Stimulated activated CD4-positive, alpha-beta T cell treated with anti-CD3 and anti-CD28 coated beads, Interleukin-1b, Interleukin-23, amount 100 ng/mL, for 48 hours (primary cell): ENCODE results near the gene LHFPL4.

ENCODE experiments used
- DNase-seq: peaks from one replicate; pipeline ENCODE4 v3.0.0-alpha.2; 2020

Gene LHFPL4

GRCh38 chr3:9468460-9468859 lies 85.2 kb downstream of the LHFPL4 start:
- DNase-seq: peak; percentile 56

GRCh38 chr3:9467451-9467850 lies 86.2 kb downstream of the LHFPL4 start:
- no peak for DNase-seq

DNA sequence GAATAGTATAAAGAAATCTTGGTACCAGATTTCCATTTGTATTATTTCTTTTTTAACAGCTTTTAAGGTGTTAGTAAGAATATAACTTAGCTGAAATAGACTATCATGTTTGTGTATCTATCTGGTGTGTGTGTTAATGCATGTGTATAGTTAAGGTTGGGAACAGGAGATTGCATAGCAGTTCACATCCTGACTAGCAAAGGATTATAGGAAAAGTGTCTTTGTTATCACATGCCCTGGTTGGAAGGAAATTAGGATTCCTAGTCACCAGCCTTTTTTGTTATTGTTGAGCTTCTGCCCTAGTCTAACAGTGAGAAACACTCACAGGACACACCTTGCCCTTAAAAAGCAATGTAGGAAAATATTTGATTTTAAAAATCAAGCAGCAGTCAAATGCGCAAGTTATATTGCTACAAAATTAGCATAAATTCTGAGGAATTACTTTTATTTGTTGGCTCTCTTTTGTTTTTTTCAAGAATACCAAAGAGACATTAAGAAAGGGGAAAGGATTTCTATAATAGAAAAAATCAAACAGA lies 98.0 kb downstream of the LHFPL4 start:
- no peak for DNase-seq

- DNase-seq: no peak
Measured at GRCh38 chr3:9452417-9452816, 101.2 kb downstream of the LHFPL4 start.

GRCh38 chr3:9450991-9451390 lies 102.6 kb downstream of the LHFPL4 start:
- DNase-seq: no peak

- no peak for DNase-seq
Measured at GRCh38 chr3:9450126-9450525, 103.5 kb downstream of the LHFPL4 start.

DNA sequence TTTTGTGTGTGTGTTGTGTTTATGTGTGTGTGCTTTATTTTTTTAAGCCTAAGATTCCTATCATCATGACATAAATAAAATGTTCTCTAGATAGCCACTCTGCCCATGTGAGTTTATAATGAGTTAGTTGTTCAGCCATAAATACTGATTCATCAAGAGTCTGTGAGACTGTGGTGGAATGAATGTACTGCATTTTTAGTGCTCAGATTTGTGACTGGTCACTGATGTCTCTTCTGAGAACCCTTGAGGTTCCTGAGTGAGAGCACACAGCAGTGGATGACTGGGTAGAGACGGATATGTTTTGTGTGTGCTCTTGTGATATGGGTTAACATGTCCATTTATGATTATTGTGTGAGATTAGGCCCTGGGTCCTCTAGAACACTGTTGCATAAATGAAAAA lies 105.0 kb downstream of the LHFPL4 start:
- DNase-seq: no peak
